GM12801 (cell line): Measurements from ENCODE around the gene ATP13A3.

Experiments
- CTCF ChIP-seq: IDR thresholded peaks from one replicate; pipeline ENCODE4 v1.5.1; 2011; ENCODE audit warnings: control low read depth; ENCODE audit not compliant: insufficient read length; ENCODE audit errors: extremely low read depth

ATP13A3 gene

DNA sequence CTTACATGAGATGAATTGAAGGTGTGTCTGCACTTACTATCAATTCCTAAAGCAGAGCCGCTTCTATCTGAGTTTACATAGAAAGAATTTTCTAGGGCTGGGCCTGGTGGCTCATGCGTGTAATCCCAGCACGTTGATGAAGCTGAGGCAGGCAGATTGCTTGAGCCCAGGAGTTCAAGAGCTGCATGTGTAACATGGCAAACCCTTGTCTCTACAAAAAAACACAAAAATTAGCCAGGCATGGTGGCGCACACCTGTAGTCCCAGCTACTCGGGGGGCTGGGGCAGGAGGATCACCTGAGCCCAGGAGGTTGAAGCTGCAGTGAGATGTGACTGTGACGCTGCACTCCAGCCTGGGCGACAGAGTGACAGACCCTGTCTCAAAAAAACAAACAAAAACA, 18.1 kb upstream of the ATP13A3 start:
- TF ChIP-seq CTCF, result no peak

DNA sequence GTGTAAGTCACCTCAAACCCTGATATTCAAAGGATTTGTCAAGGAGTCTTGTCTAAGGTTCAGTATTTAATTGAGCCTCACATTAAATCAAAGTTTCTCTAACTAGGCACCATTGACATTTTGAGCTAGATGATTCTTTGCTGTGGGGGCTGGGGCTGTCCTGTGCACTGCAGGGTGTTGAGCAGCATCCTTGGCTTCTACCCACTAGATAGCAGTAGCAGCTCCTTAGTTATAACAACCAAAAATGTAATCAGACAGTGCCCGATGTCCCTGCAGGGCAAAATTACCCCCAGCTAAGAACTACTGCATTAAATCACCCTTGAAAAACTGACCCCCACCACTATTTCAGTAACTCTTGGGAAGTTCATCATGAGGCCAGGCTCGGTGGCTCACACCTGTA, 17.3 kb upstream of the ATP13A3 start:
- no peak for TF ChIP-seq CTCF

- no peak for TF ChIP-seq CTCF
Measured at GRCh38 chr3:194503081-194503531, 16.3 kb upstream of the ATP13A3 start.

- no peak for TF ChIP-seq CTCF
Measured at GRCh38 chr3:194500198-194500597, 13.4 kb upstream of the ATP13A3 start.

DNA sequence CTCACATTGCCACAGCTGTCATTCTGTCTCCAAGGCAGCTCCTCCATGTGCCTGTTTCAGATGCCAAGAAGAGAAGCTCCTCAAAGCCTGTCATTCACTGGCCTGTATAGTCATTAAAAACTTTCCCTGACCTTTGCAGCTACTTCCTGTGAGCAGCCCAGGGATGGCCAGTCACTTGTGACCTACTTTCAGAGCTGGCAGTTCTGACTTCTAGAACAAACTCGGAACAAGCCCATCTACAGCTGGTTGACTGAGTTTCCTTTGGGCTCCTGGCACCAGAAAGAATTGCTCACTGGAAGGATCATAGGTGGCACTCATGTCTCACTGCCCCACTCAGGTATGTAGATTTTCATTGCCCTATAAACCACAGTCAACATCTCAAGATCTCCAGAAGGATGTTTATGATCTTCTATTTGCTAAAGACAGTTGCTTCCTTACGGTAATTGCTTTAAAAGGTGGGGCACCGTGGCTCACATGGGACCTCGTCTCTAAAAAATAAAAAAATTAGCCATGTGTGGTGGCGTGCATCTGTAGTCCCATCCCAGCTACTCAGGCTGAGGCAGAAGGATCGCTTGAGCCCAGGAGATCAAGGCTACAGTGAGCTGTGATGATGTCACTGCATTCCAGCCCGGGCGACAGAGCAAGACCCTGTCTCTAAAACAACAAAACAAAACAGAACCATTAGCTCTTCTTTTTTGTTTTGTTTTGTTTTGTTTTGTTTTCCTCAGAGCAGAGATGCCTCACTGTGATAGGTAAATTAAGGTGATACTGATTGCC, 11.2 kb upstream of the ATP13A3 start:
- TF ChIP-seq CTCF, result no peak

GRCh38 chr3:194496217-194496919, 9.6 kb upstream of the ATP13A3 start:
- no peak for TF ChIP-seq CTCF

GRCh38 chr3:194494951-194495374, 8.2 kb upstream of the ATP13A3 start:
- no peak for TF ChIP-seq CTCF
